BLaER1 treated with 17β-estradiol and CSF1 and Interleukin-3, amounts not matched to agents 10 nM and 100 nM (cell line): ENCODE results near the gene ALG1.
"Not testable (repeated sequence)": the region's sequence is repeated elsewhere in the genome, so short reads cannot be mapped to it uniquely, and the experiment has no call there.

Experiments used
- H3K27ac ChIP-seq, 11 experiments: shearing (Covaris generic); formaldehyde crosslinking; 2 replicates each; pipeline ENCODE4 v1.8.1; 2022
- H3K27me3 ChIP-seq, 11 experiments: shearing (Covaris generic); formaldehyde crosslinking; 2 replicates each; pipeline ENCODE4 v1.8.1; 2022
- H3K36me3 ChIP-seq, 11 experiments: shearing (Covaris generic); formaldehyde crosslinking; 2 replicates each; pipeline ENCODE4 v1.8.1; 2022
- H3K4me1 ChIP-seq, 10 experiments: shearing (Covaris generic); formaldehyde crosslinking; 2 replicates each; pipeline ENCODE4 v1.8.1; 2022
- H3K4me2 ChIP-seq, 11 experiments: shearing (Covaris generic); formaldehyde crosslinking; 2 replicates each; pipeline ENCODE4 v1.8.1; 2022
- H3K4me3 ChIP-seq, 10 experiments: shearing (Covaris generic); formaldehyde crosslinking; 2 replicates each; pipeline ENCODE4 v1.8.1; 2022
- H3K9ac ChIP-seq, 11 experiments: shearing (Covaris generic); formaldehyde crosslinking; 2 replicates each; pipeline ENCODE4 v1.8.1; 2022
- H3K9me3 ChIP-seq, 11 experiments: shearing (Covaris generic); formaldehyde crosslinking; replicated peaks in 1 of 11; 2 replicates each; pipeline ENCODE4 v1.8.1; 2022
- H4K20me1 ChIP-seq, 11 experiments: shearing (Covaris generic); formaldehyde crosslinking; 2 replicates each; pipeline ENCODE4 v1.8.1; 2022
- Cebpa-rat ChIP-seq, 11 experiments: shearing (Covaris generic); IDR thresholded peaks; 2 replicates each; pipeline ENCODE4 v1.8.1; 2022

Gene ALG1

GRCh38 chr16:5040451-5040850 is 31.2 kb upstream of the ALG1 start:
- Histone ChIP-seq H3K4me2 (no peak overlapping the region), H3K9ac (no peak overlapping the region), H3K27ac (no peak overlapping the region), H3K4me1 (peaks cover 0 to 9% (median 0%) of the 10 kb centered on the region in 10 experiments; a peak in 2 of 20 replicates), H3K36me3 (no peaks in the 10 kb centered on the region), H3K9me3 (no peaks in the 10 kb centered on the region), H3K4me3 (no peak overlapping the region), H4K20me1 (peaks cover 0 to 7% (median 0%) of the 10 kb centered on the region in 11 experiments; a peak in 1 of 22 replicates), H3K27me3 (peaks cover 0 to 16% (median 7%) of the 10 kb centered on the region in 11 experiments; a peak in 9 of 22 replicates)
- no peak for TF ChIP-seq Cebpa-rat (IDR thresholded peaks at IDR 0.05)

GRCh38 chr16:5041600-5042133 is 30.0 kb upstream of the ALG1 start:
- TF ChIP-seq Cebpa-rat (IDR thresholded peaks at IDR 0.05) = no peak
- H3K27ac ChIP-seq = no peak overlapping the region
- no peak overlapping the region for H3K9ac ChIP-seq
- H3K4me2 ChIP-seq = no peak overlapping the region
- no peaks in the 10 kb centered on the region for H3K36me3 ChIP-seq
- H3K9me3 ChIP-seq = no peaks in the 10 kb centered on the region
- peaks cover 0 to 7% (median 0%) of the 10 kb centered on the region in 11 experiments; a peak in 1 of 22 replicates for H4K20me1 ChIP-seq
- H3K4me3 ChIP-seq = no peak overlapping the region
- H3K27me3 ChIP-seq = peaks cover 0 to 16% (median 7%) of the 10 kb centered on the region in 11 experiments; a peak in 9 of 22 replicates
- H3K4me1 ChIP-seq = peaks cover 0 to 2% (median 0%) of the 10 kb centered on the region in 10 experiments; a peak in 2 of 20 replicates

GRCh38 chr16:5042574-5043171 is 29.0 kb upstream of the ALG1 start:
- H3K36me3 ChIP-seq = no peaks in the 10 kb centered on the region
- no peak for TF ChIP-seq Cebpa-rat (IDR thresholded peaks at IDR 0.05)
- no peak overlapping the region for H3K4me3 ChIP-seq
- no peak overlapping the region for H3K9ac ChIP-seq
- H3K27me3 ChIP-seq = peaks cover 0 to 16% (median 7%) of the 10 kb centered on the region in 11 experiments; a peak in 9 of 22 replicates
- peaks cover 0 to 7% (median 0%) of the 10 kb centered on the region in 11 experiments; a peak in 1 of 22 replicates for H4K20me1 ChIP-seq
- peaks cover 0 to 8% (median 0%) of the 10 kb centered on the region in 10 experiments; a peak in 2 of 20 replicates for H3K4me1 ChIP-seq
- no peak overlapping the region for H3K27ac ChIP-seq
- H3K4me2 ChIP-seq = no peak overlapping the region
- no peaks in the 10 kb centered on the region for H3K9me3 ChIP-seq

- H3K27me3 ChIP-seq = peaks cover 0 to 16% (median 7%) of the 10 kb centered on the region in 11 experiments; a peak in 9 of 22 replicates
- H4K20me1 ChIP-seq = peaks cover 0 to 7% (median 0%) of the 10 kb centered on the region in 11 experiments; a peak in 1 of 22 replicates
- H3K4me2 ChIP-seq = no peak overlapping the region
- H3K4me1 ChIP-seq = peaks cover 0 to 8% (median 0%) of the 10 kb centered on the region in 10 experiments; a peak in 2 of 20 replicates
- no peak overlapping the region for H3K9ac ChIP-seq
- H3K4me3 ChIP-seq = no peak overlapping the region
- no peak overlapping the region for H3K27ac ChIP-seq
- TF ChIP-seq Cebpa-rat (IDR thresholded peaks at IDR 0.05) = no peak
- H3K9me3 ChIP-seq = peaks cover 0 to 13% (median 0%) of the 10 kb centered on the region in 11 experiments; a peak in 3 of 22 replicates
- H3K36me3 ChIP-seq = 0 out of 22 replicates have a peak, but pooled peaks cover 0 to 10% (median 0%) of the 10 kb centered on the region in 11 experiments
Measured at GRCh38 chr16:5044011-5044540, 27.6 kb upstream of the ALG1 start.

- not testable (repeated sequence) for H4K20me1 ChIP-seq, H3K27ac ChIP-seq, H3K4me3 ChIP-seq, H3K4me2 ChIP-seq, H3K4me1 ChIP-seq, H3K9ac ChIP-seq
- H3K36me3 ChIP-seq = 0 out of 22 replicates have a peak, but pooled peaks cover 0 to 10% (median 0%) of the 10 kb centered on the region in 11 experiments
- peaks cover 0 to 16% (median 0%) of the 10 kb centered on the region in 11 experiments; a peak in 3 of 22 replicates for H3K9me3 ChIP-seq
- peaks cover 0 to 16% (median 7%) of the 10 kb centered on the region in 11 experiments; a peak in 9 of 22 replicates for H3K27me3 ChIP-seq
Measured at GRCh38 chr16:5044581-5044980, 27.1 kb upstream of the ALG1 start.

- peaks cover 0 to 7% (median 0%) of the 10 kb centered on the region in 11 experiments; a peak in 1 of 22 replicates for H4K20me1 ChIP-seq
- H3K4me3 ChIP-seq = no peak overlapping the region
- no peak overlapping the region for H3K9ac ChIP-seq
- H3K27me3 ChIP-seq = peaks cover 0 to 11% (median 3%) of the 10 kb centered on the region in 11 experiments; a peak in 9 of 22 replicates
- H3K9me3 ChIP-seq = peaks cover 0 to 16% (median 0%) of the 10 kb centered on the region in 11 experiments; a peak in 3 of 22 replicates
- H3K36me3 ChIP-seq = 0 out of 22 replicates have a peak, but pooled peaks cover 0 to 10% (median 0%) of the 10 kb centered on the region in 11 experiments
- H3K27ac ChIP-seq = no peak overlapping the region
- peaks cover 0 to 8% (median 0%) of the 10 kb centered on the region in 10 experiments; a peak in 2 of 20 replicates for H3K4me1 ChIP-seq
- H3K4me2 ChIP-seq = no peak overlapping the region
- no peak for TF ChIP-seq Cebpa-rat (IDR thresholded peaks at IDR 0.05)
Measured at GRCh38 chr16:5045499-5046115, 26.0 kb upstream of the ALG1 start.

- Histone ChIP-seq H3K9ac (no peak overlapping the region), H3K27ac (no peak overlapping the region), H3K9me3 (peaks cover 0 to 16% (median 0%) of the 10 kb centered on the region in 11 experiments; a peak in 3 of 22 replicates), H3K4me1 (peaks cover 0 to 8% (median 0%) of the 10 kb centered on the region in 10 experiments; a peak in 2 of 20 replicates), H3K36me3 (0 out of 22 replicates have a peak, but pooled peaks cover 0 to 10% (median 0%) of the 10 kb centered on the region in 11 experiments), H4K20me1 (peaks cover 0 to 7% (median 0%) of the 10 kb centered on the region in 11 experiments; a peak in 1 of 22 replicates), H3K4me2 (peak overlapping the region in 2 of 11 experiments; percentile 25 to 26; a peak in 3 of 22 replicates), H3K4me3 (no peak overlapping the region), H3K27me3 (peaks cover 0 to 3% (median 0%) of the 10 kb centered on the region in 11 experiments; a peak in 1 of 22 replicates)
- no peak for TF ChIP-seq Cebpa-rat (IDR thresholded peaks at IDR 0.05)
Measured at GRCh38 chr16:5046914-5047313, 24.7 kb upstream of the ALG1 start.

GRCh38 chr16:5054876-5055865 is 16.5 kb upstream of the ALG1 start:
- Histone ChIP-seq H3K36me3 (no peaks in the 10 kb centered on the region), H3K9me3 (no peaks in the 10 kb centered on the region; a peak in 1 of 22 replicates), H3K4me3 (no peak overlapping the region), H3K27ac (no peak overlapping the region), H3K4me1 (peaks cover 8 to 24% (median 19%) of the 10 kb centered on the region in 10 experiments; a peak in 19 of 20 replicates), H3K27me3 (no peaks in the 10 kb centered on the region), H3K4me2 (no peak overlapping the region), H3K9ac (no peak overlapping the region), H4K20me1 (no peaks in the 10 kb centered on the region)
- no peak for TF ChIP-seq Cebpa-rat (IDR thresholded peaks at IDR 0.05)
